Activated CD8-positive, alpha-beta T cell treated with anti-CD3 and anti-CD28 coated beads, Interleukin-2, amount 10 ng/mL, durations not matched to agents 7 days and 5 days (primary cell): ENCODE data around the gene PIBF1. TPM values are rescaled to one million over a fixed set of nuclear protein-coding genes. Genes with fewer than 3 reads are reported as not detected.

ENCODE experiments used
- ATAC-seq: fragments of 150-1000 bp; cut with Tn5 transposase; one replicate; pipeline ENCODE4 v1.10.0; 2021; ENCODE audit warnings: moderate library complexity
- CTCF ChIA-PET: fragments of 350-600 bp; sonication (Branson Sonifier 250); formaldehyde crosslinking; loops from one replicate; lab custom pipeline; 2021; ENCODE audit warnings: antibody characterized with exemption; lab: Charles Lee
- POLR2A ChIA-PET: fragments of 350-600 bp; sonication (Branson Sonifier 250); formaldehyde crosslinking; loops from one replicate; lab custom pipeline; 2021; ENCODE audit warnings: antibody characterized with exemption; lab: Charles Lee
- DNase-seq: peaks from one replicate; pipeline ENCODE4 v3.0.0-alpha.2; 2020
- H3K27ac Mint-ChIP-seq: one replicate; pipeline ENCODE4 v1.8.0; 2021; ENCODE audit warnings: mild to moderate bottlenecking, mixed read lengths
- H3K27me3 Mint-ChIP-seq: one replicate; pipeline ENCODE4 v1.8.0; 2021; ENCODE audit warnings: low read depth, mixed read lengths
- H3K36me3 Mint-ChIP-seq: one replicate; pipeline ENCODE4 v1.8.0; 2021; ENCODE audit warnings: low read depth, mixed read lengths
- H3K4me1 Mint-ChIP-seq: one replicate; pipeline ENCODE4 v1.8.0; 2021; ENCODE audit warnings: low read depth, mixed read lengths
- H3K4me3 Mint-ChIP-seq: one replicate; pipeline ENCODE4 v1.8.0; 2021; ENCODE audit warnings: mild to moderate bottlenecking, mixed read lengths
- H3K9me3 Mint-ChIP-seq: one replicate; pipeline ENCODE4 v1.8.0; 2022; ENCODE audit warnings: mixed read lengths; ENCODE audit not compliant: insufficient read depth
- total RNA-seq, 2 experiments: library from RNA; stranded (reverse); gene quantifications; one replicate each; pipeline ENCODE4 v1.2.3, GENCODE V29; 2021

The PIBF1 gene, protein sequence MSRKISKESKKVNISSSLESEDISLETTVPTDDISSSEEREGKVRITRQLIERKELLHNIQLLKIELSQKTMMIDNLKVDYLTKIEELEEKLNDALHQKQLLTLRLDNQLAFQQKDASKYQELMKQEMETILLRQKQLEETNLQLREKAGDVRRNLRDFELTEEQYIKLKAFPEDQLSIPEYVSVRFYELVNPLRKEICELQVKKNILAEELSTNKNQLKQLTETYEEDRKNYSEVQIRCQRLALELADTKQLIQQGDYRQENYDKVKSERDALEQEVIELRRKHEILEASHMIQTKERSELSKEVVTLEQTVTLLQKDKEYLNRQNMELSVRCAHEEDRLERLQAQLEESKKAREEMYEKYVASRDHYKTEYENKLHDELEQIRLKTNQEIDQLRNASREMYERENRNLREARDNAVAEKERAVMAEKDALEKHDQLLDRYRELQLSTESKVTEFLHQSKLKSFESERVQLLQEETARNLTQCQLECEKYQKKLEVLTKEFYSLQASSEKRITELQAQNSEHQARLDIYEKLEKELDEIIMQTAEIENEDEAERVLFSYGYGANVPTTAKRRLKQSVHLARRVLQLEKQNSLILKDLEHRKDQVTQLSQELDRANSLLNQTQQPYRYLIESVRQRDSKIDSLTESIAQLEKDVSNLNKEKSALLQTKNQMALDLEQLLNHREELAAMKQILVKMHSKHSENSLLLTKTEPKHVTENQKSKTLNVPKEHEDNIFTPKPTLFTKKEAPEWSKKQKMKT
- 10 to 100 TPM; 29.6 to 34.0 TPM for total RNA-seq

DNA sequence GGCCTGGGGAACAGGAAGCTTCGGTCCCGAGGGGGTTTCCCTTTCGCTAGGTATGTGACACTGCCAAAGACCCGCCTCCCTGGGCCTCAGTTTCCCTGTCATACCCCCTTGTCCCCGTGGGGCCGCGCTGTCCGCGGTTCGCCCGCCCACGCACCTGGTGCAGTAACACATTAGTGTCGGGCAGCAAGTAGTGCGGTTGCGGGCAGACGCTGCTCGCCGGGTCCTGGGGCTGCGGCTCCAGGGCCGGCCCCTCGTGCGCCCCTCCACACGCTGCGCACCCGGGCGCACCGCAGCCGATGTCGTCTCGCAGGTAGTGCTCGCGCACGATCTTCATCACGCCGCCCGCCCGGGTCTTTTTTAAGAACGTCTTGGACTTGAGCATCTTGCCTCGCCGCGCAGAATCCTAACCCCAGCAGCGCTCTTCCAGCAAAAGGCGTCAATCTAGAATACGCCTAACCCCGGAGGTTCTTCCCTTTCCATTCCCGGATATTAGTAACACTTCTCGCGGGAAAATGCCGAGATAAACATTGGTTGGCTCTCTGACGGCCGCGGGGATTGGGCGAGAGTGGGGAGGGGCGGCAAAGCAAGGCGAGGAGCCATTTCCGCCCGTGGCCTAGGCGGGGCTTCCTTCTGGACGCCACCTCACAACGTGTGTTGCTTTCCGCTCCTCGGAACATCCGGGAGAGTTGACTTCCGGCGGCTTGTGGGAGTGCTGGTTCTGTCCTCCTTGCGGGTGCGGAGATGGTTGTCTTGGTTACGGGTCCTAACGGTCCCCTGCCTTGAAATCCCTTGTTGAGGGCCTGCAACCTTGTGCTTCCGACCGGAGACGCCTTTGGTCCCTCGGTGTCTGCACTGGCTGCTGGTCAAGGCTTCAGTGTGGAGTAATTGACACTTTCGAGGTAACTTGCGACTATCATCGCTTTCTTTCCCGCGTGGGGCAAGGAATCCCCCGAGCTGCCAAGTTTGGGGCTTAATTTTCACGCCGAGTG is at the start of gene PIBF1, which contains the start of gene DIS3:
PIBF1 (plus strand) TSS at position 683 of the 989 bp plus-strand sequence. CDS start 1,337 bp downstream, outside the sequence.
DIS3 (minus strand) TSS at position 450 of the 989 bp plus-strand sequence; CDS start at position 382, 68 bp downstream.
- ChIA-PET CTCF (interaction anchor here (1.2 kb wide), 1 partner anchor 54 kb away, joined by 3 read pairs; the partner anchor contains the start of genes BORA and MZT1), POLR2A (interaction anchor here (0.7 kb wide), 1 partner anchor 54 kb away, joined by 3 read pairs; the partner anchor contains the start of genes BORA and MZT1)
- Mint-ChIP-seq H3K4me1 (peaks cover 48% of the 10 kb centered on the region), H3K4me3 (peak within 1 kb of the TSS; percentile 99), H3K9me3 (no peaks in the 10 kb centered on the region), H3K27ac (peak within 1 kb of the TSS; percentile 100), H3K27me3 (no peaks in the 10 kb centered on the region), H3K36me3 (peaks cover 53% of the 10 kb centered on the region)
- peak; percentile 97 for ATAC-seq
- peak; percentile 99 for DNase-seq

DNA sequence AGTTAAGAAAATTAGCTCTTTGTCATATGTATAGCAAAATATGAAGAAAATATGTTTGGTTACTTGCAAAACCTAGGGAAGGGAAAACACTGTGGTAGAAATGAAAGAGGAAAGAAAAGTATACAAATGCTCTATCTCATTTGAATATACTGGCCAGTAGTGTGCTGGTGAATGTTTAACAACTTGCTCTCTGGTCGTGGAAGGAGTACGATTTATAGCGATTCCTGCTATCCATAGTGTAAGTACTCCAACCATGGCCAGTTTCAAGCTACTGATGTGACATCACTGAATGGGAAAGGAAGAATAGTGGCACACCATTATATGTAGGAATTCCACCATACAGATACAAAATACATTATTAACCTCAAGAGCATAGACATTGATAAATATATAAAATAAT is 44.9 kb upstream of the PIBF1 start:
- POLR2A ChIA-PET, result no interaction called here
- CTCF ChIA-PET, result no interaction called here
- Mint-ChIP-seq H3K4me1 (peaks cover 19% of the 10 kb centered on the region), H3K36me3 (peaks cover 62% of the 10 kb centered on the region), H3K4me3 (no peak overlapping the region), H3K27ac (no peak overlapping the region), H3K9me3 (no peaks in the 10 kb centered on the region), H3K27me3 (no peaks in the 10 kb centered on the region)
- no peak for ATAC-seq
- DNase-seq, result no peak

DNA sequence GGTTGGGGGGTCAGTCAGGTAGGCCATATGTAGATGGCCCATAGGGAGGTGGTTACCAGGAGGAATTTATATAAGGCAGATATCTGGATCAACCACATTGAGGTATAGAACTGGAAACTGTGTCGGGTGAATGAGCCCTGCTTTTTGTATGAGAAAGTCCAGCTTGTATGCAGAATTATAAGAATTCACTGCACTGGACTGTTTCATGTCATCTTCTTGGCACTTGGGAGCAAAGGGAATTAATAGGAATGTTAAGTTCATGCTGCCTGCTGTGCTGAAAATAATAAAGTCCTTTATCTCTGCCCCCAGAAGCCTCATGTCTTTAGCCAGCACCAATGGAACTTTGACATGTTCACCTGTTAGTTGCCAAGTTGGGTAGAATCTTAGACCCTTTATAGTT is 41.9 kb upstream of the PIBF1 start:
- Mint-ChIP-seq H3K36me3 (peaks cover 57% of the 10 kb centered on the region), H3K4me1 (peaks cover 12% of the 10 kb centered on the region), H3K9me3 (no peaks in the 10 kb centered on the region), H3K4me3 (no peak overlapping the region), H3K27ac (no peak overlapping the region), H3K27me3 (no peaks in the 10 kb centered on the region)
- no peak for DNase-seq
- ChIA-PET CTCF (interaction anchor here (1.0 kb wide), 1 partner anchor 9 kb away, joined by 3 read pairs; no protein-coding TSS in a partner anchor), POLR2A (interaction anchor here (1.0 kb wide), 1 partner anchor 12 kb away, joined by 4 read pairs; no protein-coding TSS in a partner anchor)
- no peak for ATAC-seq

DNA sequence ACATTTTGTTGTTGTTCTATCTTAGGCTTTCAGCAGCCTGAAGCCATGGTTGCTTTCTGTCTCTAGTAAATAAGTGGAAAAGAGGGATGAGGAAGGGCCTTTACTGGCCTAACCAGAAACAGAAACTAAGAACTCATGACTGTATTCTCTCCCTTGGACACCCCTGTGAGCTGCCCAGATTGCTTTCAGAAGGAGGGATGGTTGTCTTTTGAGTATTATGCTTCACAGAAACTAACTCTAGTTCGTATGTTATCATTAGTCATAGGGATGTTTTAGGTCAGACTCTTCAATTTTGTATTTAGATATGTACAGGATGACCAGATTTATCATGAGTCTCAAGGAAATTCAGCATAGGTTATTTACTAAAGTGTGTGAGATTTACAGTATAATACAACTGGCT is 36.7 kb upstream of the PIBF1 start:
- peaks cover 63% of the 10 kb centered on the region for H3K36me3 Mint-ChIP-seq
- H3K27me3 Mint-ChIP-seq, result no peaks in the 10 kb centered on the region
- DNase-seq (no peak), ATAC-seq (no peak)
- peaks cover 17% of the 10 kb centered on the region for H3K4me1 Mint-ChIP-seq
- H3K4me3 Mint-ChIP-seq, result no peak overlapping the region
- POLR2A ChIA-PET, result no interaction called here
- no peak overlapping the region for H3K27ac Mint-ChIP-seq
- no peaks in the 10 kb centered on the region for H3K9me3 Mint-ChIP-seq
- CTCF ChIA-PET, result interaction anchor here (1.5 kb wide), 1 partner anchor 17 kb away, joined by 3 read pairs; the partner anchor contains the start of gene BORA

DNA sequence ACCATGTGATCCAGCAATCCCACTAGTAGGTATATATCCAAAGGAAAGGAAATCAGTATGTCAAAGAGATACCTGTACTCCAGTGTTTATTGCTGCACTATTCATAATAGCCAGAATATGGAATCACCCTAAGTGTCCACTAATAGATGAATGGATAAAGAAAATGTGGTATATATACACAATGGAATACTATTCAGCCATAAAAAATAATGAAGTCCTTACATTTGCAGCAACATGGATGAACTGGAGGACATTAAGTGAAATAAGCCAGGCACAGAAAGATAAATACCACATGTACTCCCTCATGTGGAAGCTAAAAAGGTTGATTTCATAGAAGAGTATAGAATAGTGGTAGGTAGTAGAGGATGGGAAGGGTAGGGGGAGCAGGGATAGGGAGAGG is 30.7 kb upstream of the PIBF1 start:
- ChIA-PET CTCF (no interaction called here), POLR2A (no interaction called here)
- Mint-ChIP-seq H3K36me3 (peaks cover 71% of the 10 kb centered on the region), H3K9me3 (no peaks in the 10 kb centered on the region), H3K27ac (no peak overlapping the region), H3K27me3 (no peaks in the 10 kb centered on the region), H3K4me3 (no peak overlapping the region), H3K4me1 (peaks cover 8% of the 10 kb centered on the region)
- ATAC-seq (no peak), DNase-seq (no peak)

DNA sequence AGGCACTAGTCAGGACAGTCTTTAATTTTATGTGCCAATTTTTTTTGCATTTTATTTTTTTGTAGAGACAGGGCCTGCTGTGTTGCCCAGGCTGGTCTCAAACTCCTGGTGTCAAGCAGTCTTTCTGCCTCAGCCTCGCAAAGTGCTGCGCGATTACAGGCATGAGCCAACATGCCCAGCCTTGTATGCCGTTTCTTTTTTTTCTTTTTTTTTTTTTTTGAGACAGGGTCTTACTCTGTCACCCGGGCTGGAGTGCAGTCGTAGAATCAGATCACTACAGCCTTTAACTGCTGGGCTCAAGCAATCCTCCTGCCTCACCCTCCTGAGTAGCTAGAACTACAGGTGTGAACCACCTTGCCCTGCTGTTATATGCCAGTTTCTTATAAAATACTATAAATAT is 27.8 kb upstream of the PIBF1 start:
- Mint-ChIP-seq H3K9me3 (no peaks in the 10 kb centered on the region), H3K36me3 (peaks cover 66% of the 10 kb centered on the region), H3K27ac (no peak overlapping the region), H3K27me3 (no peaks in the 10 kb centered on the region), H3K4me1 (no peaks in the 10 kb centered on the region), H3K4me3 (no peak overlapping the region)
- POLR2A ChIA-PET, result no interaction called here
- no peak for ATAC-seq
- CTCF ChIA-PET, result interaction anchor here (0.8 kb wide), 1 partner anchor 12 kb away, joined by 3 read pairs; no protein-coding TSS in a partner anchor
- DNase-seq, result no peak

DNA sequence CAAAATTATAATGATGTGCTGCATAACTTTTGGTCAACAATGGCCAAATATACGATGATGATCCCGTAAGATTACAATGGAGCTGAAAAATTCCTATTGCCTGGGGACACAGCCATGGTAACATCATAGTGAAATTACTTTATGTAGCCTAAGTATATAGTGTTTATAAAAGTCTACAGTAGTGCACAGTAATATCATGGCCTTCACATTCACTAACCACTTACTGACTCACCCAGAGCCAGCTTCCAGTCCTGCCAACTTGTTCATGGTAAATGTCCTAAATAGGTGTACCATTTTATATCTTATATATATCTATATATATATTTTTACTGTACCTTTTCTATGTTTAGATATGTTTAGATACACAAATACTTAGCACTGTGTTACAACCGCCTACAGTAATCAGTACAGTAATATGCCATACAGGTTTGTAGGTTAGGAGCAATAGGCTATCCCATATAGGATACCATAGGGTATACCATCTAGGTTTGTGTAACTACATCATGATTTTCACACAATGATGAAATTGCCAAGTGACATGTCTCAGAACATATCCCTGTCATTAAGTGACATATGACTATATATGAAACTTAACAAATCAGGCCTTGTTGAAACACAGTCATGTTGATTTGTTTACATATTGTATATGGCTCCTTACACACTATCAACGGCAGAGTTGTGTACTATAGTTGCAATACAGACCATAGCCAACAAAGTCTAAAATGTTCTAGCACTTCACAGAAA is 24.0 kb upstream of the PIBF1 start:
- H3K36me3 Mint-ChIP-seq, result peaks cover 55% of the 10 kb centered on the region
- no peaks in the 10 kb centered on the region for H3K4me1 Mint-ChIP-seq
- no peak overlapping the region for H3K4me3 Mint-ChIP-seq
- DNase-seq, result no peak
- no peak for ATAC-seq
- ChIA-PET CTCF (no interaction called here), POLR2A (no interaction called here)
- H3K9me3 Mint-ChIP-seq, result no peaks in the 10 kb centered on the region
- H3K27me3 Mint-ChIP-seq, result no peaks in the 10 kb centered on the region
- no peak overlapping the region for H3K27ac Mint-ChIP-seq

DNA sequence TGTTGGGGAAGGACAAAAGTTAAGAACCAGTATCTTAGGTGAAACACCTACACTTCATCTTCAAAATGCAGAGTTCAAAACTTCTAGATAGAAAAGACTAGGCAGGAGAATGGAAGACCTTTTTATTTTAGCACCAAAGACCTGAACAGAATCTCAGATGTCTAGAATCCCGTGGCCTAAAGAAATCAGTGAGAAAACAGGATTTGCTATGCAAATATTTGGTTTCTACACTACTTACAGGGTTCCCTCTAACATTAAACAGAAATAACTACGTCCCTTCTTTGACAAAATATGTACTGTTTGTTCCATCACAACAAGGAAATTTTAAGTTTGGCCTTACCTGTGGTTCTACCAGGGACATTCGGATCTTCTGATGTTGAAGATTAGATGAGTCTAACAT is 21.7 kb upstream of the PIBF1 start:
- ChIA-PET POLR2A (no interaction called here), CTCF (no interaction called here)
- no peak overlapping the region for H3K27ac Mint-ChIP-seq
- no peaks in the 10 kb centered on the region for H3K4me1 Mint-ChIP-seq
- peaks cover 58% of the 10 kb centered on the region for H3K36me3 Mint-ChIP-seq
- DNase-seq (no peak), ATAC-seq (no peak)
- H3K9me3 Mint-ChIP-seq, result no peaks in the 10 kb centered on the region
- H3K27me3 Mint-ChIP-seq, result no peaks in the 10 kb centered on the region
- no peak overlapping the region for H3K4me3 Mint-ChIP-seq

DNA sequence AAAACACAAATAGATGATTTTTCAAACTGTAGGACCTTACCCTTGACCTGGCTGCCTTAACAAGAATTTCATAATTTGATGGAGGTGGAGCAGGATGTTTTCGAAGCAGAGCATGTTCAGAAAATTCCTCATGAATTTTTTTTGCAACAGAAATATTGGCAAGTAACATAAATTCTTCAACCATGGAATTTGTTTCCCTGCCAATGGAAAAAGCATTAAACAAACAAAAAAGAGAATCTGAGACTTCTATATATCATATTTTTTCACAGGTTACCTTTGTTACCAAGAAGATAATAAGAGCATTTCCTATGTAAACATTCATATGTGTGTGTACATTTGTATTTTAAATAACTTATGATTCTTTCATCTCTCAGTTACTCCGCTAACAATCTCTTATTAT is 18.5 kb upstream of the PIBF1 start:
- H3K27ac Mint-ChIP-seq, result no peak overlapping the region
- ATAC-seq (no peak), DNase-seq (no peak)
- no peak overlapping the region for H3K4me3 Mint-ChIP-seq
- H3K27me3 Mint-ChIP-seq, result no peaks in the 10 kb centered on the region
- no peaks in the 10 kb centered on the region for H3K9me3 Mint-ChIP-seq
- no peaks in the 10 kb centered on the region for H3K4me1 Mint-ChIP-seq
- H3K36me3 Mint-ChIP-seq, result peaks cover 66% of the 10 kb centered on the region
- ChIA-PET CTCF (no interaction called here), POLR2A (no interaction called here)

DNA sequence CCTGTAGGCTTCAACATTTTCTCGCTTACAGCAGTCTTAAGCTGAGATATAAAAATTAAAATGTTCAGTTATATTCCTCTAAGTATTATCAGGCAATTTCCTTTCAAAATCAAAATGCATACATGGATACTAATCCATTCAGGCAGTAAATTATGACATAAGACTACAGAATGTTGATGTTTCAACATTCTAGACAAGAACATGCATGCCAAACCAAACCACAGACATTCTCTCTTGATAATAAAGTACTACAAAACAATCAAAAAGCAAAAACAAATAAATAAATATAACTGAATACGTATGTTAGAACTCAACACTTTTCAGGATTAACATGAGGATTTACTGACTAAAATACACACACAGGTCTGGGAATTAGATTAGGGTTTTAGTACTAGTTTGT is 7.9 kb upstream of the PIBF1 start:
- Mint-ChIP-seq H3K27ac (no peak overlapping the region), H3K4me1 (peaks cover 12% of the 10 kb centered on the region), H3K27me3 (no peaks in the 10 kb centered on the region), H3K36me3 (peaks cover 66% of the 10 kb centered on the region), H3K4me3 (no peak overlapping the region), H3K9me3 (no peaks in the 10 kb centered on the region)
- DNase-seq (no peak), ATAC-seq (no peak)
- POLR2A ChIA-PET, result no interaction called here
- CTCF ChIA-PET, result no interaction called here
